HepG2 (cell line): ENCODE data around the gene UPF3B. TPM values are rescaled to one million over a fixed set of nuclear protein-coding genes. Genes with fewer than 3 reads are reported as not detected.

Experiments used
- CREM ChIP-seq, 2 experiments: sonication (generic) in 1 of 2; formaldehyde crosslinking in 1 of 2; IDR thresholded peaks; 2 replicates each; pipeline versions ENCODE4 v1.4.0 to v1.6.1; 2016 to 2020; ENCODE audit warnings: antibody characterized with exemption in 1 of 2, mild to moderate bottlenecking in 1 of 2, missing genetic modification reagents in 1 of 2
- EP300 ChIP-seq, 3 experiments: sonication (generic) in 1 of 3; formaldehyde crosslinking in 1 of 3; IDR thresholded peaks; 2 replicates each; pipeline versions ENCODE4 v1.5.1 to v1.6.1; 2011 to 2020; ENCODE audit warnings: low read depth in 2 of 3, low read length in 2 of 3, borderline replicate concordance in 1 of 3, improper control_type of control experiment in 1 of 3, mild to moderate bottlenecking in 1 of 3, missing genetic modification reagents in 1 of 3, moderate library complexity in 1 of 3
- HOXD1 ChIP-seq: sonication (generic); formaldehyde crosslinking; IDR thresholded peaks from 2 replicates; pipeline ENCODE4 v1.5.0; 2020; ENCODE audit warnings: missing genetic modification reagents
- IRF2 ChIP-seq: IDR thresholded peaks from 2 replicates; pipeline ENCODE4 v1.6.1; 2018; ENCODE audit warnings: missing genetic modification reagents, missing compliant biosample characterization
- KDM5B ChIP-seq: sonication (generic); formaldehyde crosslinking; IDR thresholded peaks from 2 replicates; pipeline ENCODE4 v1.4.0; 2020; ENCODE audit warnings: missing genetic modification reagents, mild to moderate bottlenecking, borderline replicate concordance
- KLF13 ChIP-seq: sonication (generic); formaldehyde crosslinking; IDR thresholded peaks from 2 replicates; pipeline ENCODE4 v1.4.0; 2020; ENCODE audit warnings: mild to moderate bottlenecking, missing genetic modification reagents
- MAFF ChIP-seq: IDR thresholded peaks from 2 replicates; pipeline ENCODE4 v1.6.1; 2011; ENCODE audit warnings: low read depth, low read length, improper control_type of control experiment
- PCBP1 ChIP-seq: fragments of 200-400 bp; formaldehyde crosslinking; IDR thresholded peaks from 2 replicates; pipeline ENCODE4 v1.6.1; 2017; ENCODE audit warnings: mild to moderate bottlenecking, low read depth, low read length, borderline replicate concordance
- POLR2AphosphoS5 ChIP-seq: IDR thresholded peaks from 2 replicates; pipeline ENCODE4 v1.6.1; 2012; ENCODE audit warnings: low read depth, low read length
- RAD51 ChIP-seq: fragments of 450-650 bp; IDR thresholded peaks from 2 replicates; pipeline ENCODE4 v1.6.1; 2016; ENCODE audit warnings: borderline replicate concordance
- RELA ChIP-seq: sonication (generic); formaldehyde crosslinking; IDR thresholded peaks from 2 replicates; pipeline ENCODE4 v1.4.0; 2020; ENCODE audit warnings: missing genetic modification reagents
- RFX1 ChIP-seq: fragments of 450-650 bp; IDR thresholded peaks from 2 replicates; pipeline ENCODE4 v1.6.1; 2017
- ZBTB21 ChIP-seq: sonication (generic); formaldehyde crosslinking; IDR thresholded peaks from 2 replicates; pipeline ENCODE4 v1.4.0; 2020; ENCODE audit warnings: missing genetic modification reagents
- ZBTB7A ChIP-seq: sonication (generic); formaldehyde crosslinking; IDR thresholded peaks from 2 replicates; pipeline ENCODE4 v1.8.0; 2022; ENCODE audit warnings: mild to moderate bottlenecking, missing genetic modification reagents
- ZNF326 ChIP-seq: sonication (generic); formaldehyde crosslinking; IDR thresholded peaks from 2 replicates; pipeline ENCODE4 v1.4.0; 2020; ENCODE audit warnings: missing genetic modification reagents, borderline replicate concordance
- ZNF678 ChIP-seq: sonication (generic); formaldehyde crosslinking; IDR thresholded peaks from 2 replicates; pipeline ENCODE4 v1.4.0; 2020; ENCODE audit warnings: mild to moderate bottlenecking, missing genetic modification reagents
- ZNF724P ChIP-seq: sonication (generic); formaldehyde crosslinking; IDR thresholded peaks from 2 replicates; pipeline ENCODE4 v1.8.0; 2022; ENCODE audit warnings: missing genetic modification reagents, borderline replicate concordance
- polyA plus RNA-seq, 8 experiments: library from polyadenylated mRNA; depleted of rRNA in 3 of 8; stranded (reverse) in 7 of 8; unstranded in 1 of 8; fragments of >200 nt; fragmentation: Illumina TruSeq in 4 of 8; extraction: Trizol in 4 of 8; gene quantifications; 2 replicates each; pipeline versions ENCODE4 v1.2.1 to v1.2.3, GENCODE V29; 2011 to 2016; ENCODE audit warnings: low read depth in 4 of 8, missing spikeins in 1 of 8, mixed read lengths in 1 of 8; ENCODE audit not compliant: insufficient read depth in 1 of 8
- total RNA-seq, 5 experiments: library from RNA; depleted of rRNA; stranded (reverse); fragments of >200 nt; fragmentation: Illumina TruSeq; extraction: Trizol; gene quantifications; 2 replicates each; pipeline ENCODE4 v1.2.3, GENCODE V29; 2016; ENCODE audit warnings: low read depth in 1 of 5
- TF ChIP-seq, protein P1 (sequence below): IDR thresholded peaks from 2 replicates; pipeline ENCODE4 v1.6.1; 2018; ENCODE audit warnings: missing genetic modification reagents
- TF ChIP-seq, protein P2 (sequence below): sonication (generic); formaldehyde crosslinking; IDR thresholded peaks from 2 replicates; pipeline ENCODE4 v1.5.1; 2020; ENCODE audit warnings: mild to moderate bottlenecking, missing genetic modification reagents, borderline replicate concordance
- TF ChIP-seq, protein P3 (sequence below): sonication (generic); formaldehyde crosslinking; IDR thresholded peaks from 2 replicates; pipeline ENCODE4 v1.4.0; 2020; ENCODE audit warnings: missing genetic modification reagents, borderline replicate concordance

UPF3B gene
- total and polyA plus RNA-seq, 2 of the 13 experiments (the other 11 are each of a cell fraction or from before 2014, with no cell fraction given): 5.2 to 7.2 TPM

DNA sequence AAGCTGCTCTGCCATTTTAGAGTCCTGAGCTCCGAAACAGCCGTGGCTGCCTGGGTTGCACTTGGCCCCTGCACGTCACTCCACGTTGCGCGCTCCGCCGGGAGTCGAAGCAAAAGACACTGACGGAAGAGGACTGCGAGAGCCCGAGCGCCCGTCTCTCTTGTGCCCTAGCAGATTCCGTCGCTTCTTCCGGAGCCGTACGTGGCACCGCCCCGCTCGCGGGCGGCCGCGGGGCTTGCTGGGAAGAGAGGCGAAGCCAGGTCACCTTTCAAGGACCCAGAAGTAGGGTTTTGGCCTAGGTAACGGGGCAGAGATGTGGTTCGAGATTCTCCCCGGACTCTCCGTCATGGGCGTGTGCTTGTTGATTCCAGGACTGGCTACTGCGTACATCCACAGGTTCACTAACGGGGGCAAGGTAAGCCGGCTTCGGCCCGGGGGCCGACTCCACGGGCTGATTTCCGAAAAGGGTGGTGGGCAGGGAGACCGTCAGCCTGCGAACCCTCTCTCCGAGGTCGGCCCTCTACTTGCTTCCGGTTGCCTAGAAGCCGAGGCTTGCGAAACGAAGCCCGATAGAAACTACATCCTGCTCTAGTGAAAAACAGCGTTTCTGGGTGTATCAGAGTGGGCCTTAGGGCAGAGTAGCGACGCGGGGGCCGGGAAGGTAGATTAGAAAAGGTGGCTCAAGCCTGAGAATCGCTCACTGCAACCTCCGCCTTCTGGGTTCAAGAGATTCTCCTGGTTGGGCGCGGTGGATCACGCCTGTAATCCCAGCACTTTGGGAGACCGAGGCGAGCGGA is 19.0 kb upstream of the UPF3B start, which contains the start of the genes NDUFA1 and RNF113A (continued):
- TF ChIP-seq, protein P1, sequence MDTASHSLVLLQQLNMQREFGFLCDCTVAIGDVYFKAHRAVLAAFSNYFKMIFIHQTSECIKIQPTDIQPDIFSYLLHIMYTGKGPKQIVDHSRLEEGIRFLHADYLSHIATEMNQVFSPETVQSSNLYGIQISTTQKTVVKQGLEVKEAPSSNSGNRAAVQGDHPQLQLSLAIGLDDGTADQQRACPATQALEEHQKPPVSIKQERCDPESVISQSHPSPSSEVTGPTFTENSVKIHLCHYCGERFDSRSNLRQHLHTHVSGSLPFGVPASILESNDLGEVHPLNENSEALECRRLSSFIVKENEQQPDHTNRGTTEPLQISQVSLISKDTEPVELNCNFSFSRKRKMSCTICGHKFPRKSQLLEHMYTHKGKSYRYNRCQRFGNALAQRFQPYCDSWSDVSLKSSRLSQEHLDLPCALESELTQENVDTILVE (CRISPR knock-in tag): 0 out of 2 replicates have a peak, but pooled peaks have one; percentile 20
- TF ChIP-seq IRF2 (CRISPR knock-in tag) (peak; percentile 63), RAD51 (no peak), KLF13 (CRISPR knock-in tag) (no peak), MAFF (no peak), ZBTB21 (CRISPR knock-in tag) (0 out of 2 replicates have a peak, but pooled peaks have one; percentile 37), ZNF724P (no peak), ZBTB7A (CRISPR knock-in tag) (no peak), POLR2AphosphoS5 (peak; percentile 85), RFX1 (no peak), HOXD1 (CRISPR knock-in tag) (0 out of 2 replicates have a peak, but pooled peaks have one; percentile 35), KDM5B (CRISPR knock-in tag) (no peak), CREM (IDR thresholded peaks at IDR 0.05) (peak; percentile 67), CREM (CRISPR knock-in tag; IDR thresholded peaks at IDR 0.05) (no peak), ZNF678 (CRISPR knock-in tag) (no peak), EP300 (IDR thresholded peaks at IDR 0.05; ENCODE audit: low read depth in 2 of 2, low read length in 2 of 2) (no peak), EP300 (CRISPR knock-in tag; IDR thresholded peaks at IDR 0.05; ENCODE audit: borderline replicate concordance) (no peak), RELA (CRISPR knock-in tag) (no peak), ZNF326 (no peak), PCBP1 (0 out of 2 replicates have a peak, but pooled peaks have one; percentile 23)
- TF ChIP-seq, protein P2, sequence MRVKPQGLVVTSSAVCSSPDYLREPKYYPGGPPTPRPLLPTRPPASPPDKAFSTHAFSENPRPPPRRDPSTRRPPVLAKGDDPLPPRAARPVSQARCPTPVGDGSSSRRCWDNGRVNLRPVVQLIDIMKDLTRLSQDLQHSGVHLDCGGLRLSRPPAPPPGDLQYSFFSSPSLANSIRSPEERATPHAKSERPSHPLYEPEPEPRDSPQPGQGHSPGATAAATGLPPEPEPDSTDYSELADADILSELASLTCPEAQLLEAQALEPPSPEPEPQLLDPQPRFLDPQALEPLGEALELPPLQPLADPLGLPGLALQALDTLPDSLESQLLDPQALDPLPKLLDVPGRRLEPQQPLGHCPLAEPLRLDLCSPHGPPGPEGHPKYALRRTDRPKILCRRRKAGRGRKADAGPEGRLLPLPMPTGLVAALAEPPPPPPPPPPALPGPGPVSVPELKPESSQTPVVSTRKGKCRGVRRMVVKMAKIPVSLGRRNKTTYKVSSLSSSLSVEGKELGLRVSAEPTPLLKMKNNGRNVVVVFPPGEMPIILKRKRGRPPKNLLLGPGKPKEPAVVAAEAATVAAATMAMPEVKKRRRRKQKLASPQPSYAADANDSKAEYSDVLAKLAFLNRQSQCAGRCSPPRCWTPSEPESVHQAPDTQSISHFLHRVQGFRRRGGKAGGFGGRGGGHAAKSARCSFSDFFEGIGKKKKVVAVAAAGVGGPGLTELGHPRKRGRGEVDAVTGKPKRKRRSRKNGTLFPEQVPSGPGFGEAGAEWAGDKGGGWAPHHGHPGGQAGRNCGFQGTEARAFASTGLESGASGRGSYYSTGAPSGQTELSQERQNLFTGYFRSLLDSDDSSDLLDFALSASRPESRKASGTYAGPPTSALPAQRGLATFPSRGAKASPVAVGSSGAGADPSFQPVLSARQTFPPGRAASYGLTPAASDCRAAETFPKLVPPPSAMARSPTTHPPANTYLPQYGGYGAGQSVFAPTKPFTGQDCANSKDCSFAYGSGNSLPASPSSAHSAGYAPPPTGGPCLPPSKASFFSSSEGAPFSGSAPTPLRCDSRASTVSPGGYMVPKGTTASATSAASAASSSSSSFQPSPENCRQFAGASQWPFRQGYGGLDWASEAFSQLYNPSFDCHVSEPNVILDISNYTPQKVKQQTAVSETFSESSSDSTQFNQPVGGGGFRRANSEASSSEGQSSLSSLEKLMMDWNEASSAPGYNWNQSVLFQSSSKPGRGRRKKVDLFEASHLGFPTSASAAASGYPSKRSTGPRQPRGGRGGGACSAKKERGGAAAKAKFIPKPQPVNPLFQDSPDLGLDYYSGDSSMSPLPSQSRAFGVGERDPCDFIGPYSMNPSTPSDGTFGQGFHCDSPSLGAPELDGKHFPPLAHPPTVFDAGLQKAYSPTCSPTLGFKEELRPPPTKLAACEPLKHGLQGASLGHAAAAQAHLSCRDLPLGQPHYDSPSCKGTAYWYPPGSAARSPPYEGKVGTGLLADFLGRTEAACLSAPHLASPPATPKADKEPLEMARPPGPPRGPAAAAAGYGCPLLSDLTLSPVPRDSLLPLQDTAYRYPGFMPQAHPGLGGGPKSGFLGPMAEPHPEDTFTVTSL (CRISPR knock-in tag): no peak
- TF ChIP-seq, protein P3, sequence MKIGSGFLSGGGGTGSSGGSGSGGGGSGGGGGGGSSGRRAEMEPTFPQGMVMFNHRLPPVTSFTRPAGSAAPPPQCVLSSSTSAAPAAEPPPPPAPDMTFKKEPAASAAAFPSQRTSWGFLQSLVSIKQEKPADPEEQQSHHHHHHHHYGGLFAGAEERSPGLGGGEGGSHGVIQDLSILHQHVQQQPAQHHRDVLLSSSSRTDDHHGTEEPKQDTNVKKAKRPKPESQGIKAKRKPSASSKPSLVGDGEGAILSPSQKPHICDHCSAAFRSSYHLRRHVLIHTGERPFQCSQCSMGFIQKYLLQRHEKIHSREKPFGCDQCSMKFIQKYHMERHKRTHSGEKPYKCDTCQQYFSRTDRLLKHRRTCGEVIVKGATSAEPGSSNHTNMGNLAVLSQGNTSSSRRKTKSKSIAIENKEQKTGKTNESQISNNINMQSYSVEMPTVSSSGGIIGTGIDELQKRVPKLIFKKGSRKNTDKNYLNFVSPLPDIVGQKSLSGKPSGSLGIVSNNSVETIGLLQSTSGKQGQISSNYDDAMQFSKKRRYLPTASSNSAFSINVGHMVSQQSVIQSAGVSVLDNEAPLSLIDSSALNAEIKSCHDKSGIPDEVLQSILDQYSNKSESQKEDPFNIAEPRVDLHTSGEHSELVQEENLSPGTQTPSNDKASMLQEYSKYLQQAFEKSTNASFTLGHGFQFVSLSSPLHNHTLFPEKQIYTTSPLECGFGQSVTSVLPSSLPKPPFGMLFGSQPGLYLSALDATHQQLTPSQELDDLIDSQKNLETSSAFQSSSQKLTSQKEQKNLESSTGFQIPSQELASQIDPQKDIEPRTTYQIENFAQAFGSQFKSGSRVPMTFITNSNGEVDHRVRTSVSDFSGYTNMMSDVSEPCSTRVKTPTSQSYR: no peak
